IPS-18c (cell line): ENCODE results near the gene OGDHL.

ENCODE experiments used
- H3K4me3 ChIP-seq: 2 replicates; pipeline ENCODE4 v1.7.0; 2013; ENCODE audit warnings: low read depth, mild to moderate bottlenecking, low read length, moderate library complexity; ENCODE audit not compliant: insufficient read depth
- H3K9me3 ChIP-seq: one replicate; pipeline ENCODE4 v1.6.1; 2013; ENCODE audit warnings: mild to moderate bottlenecking, low read length, moderate library complexity; ENCODE audit not compliant: control insufficient read depth, insufficient read depth

OGDHL gene

GRCh38 chr10:49744924-49745605, 17.1 kb downstream of the OGDHL start:
- H3K4me3 ChIP-seq: no peak overlapping the region
- H3K9me3 ChIP-seq: no peaks in the 10 kb centered on the region

GRCh38 chr10:49744091-49744685, 17.9 kb downstream of the OGDHL start:
- no peak overlapping the region for H3K4me3 ChIP-seq
- no peaks in the 10 kb centered on the region for H3K9me3 ChIP-seq

- H3K9me3 ChIP-seq: no peaks in the 10 kb centered on the region
- H3K4me3 ChIP-seq: no peak overlapping the region
Observed at GRCh38 chr10:49743464-49744075, 18.6 kb downstream of the OGDHL start.

- Histone ChIP-seq H3K4me3 (no peak overlapping the region), H3K9me3 (no peaks in the 10 kb centered on the region)
Observed at GRCh38 chr10:49742683-49743463, 19.2 kb downstream of the OGDHL start.

GRCh38 chr10:49741108-49741995, 20.8 kb downstream of the OGDHL start:
- no peak overlapping the region for H3K4me3 ChIP-seq
- H3K9me3 ChIP-seq: no peaks in the 10 kb centered on the region

- Histone ChIP-seq H3K9me3 (no peaks in the 10 kb centered on the region), H3K4me3 (no peak overlapping the region)
Observed at GRCh38 chr10:49740346-49741107, 21.6 kb downstream of the OGDHL start.

GRCh38 chr10:49739426-49739825, 22.7 kb downstream of the OGDHL start:
- Histone ChIP-seq H3K4me3 (no peak overlapping the region), H3K9me3 (no peaks in the 10 kb centered on the region)

GRCh38 chr10:49738616-49739360, 23.3 kb downstream of the OGDHL start:
- H3K4me3 ChIP-seq: no peak overlapping the region
- H3K9me3 ChIP-seq: no peaks in the 10 kb centered on the region

- Histone ChIP-seq H3K9me3 (no peaks in the 10 kb centered on the region), H3K4me3 (no peak overlapping the region)
Observed at GRCh38 chr10:49737474-49738201, 24.5 kb downstream of the OGDHL start.

GRCh38 chr10:49736564-49737113, 25.5 kb downstream of the OGDHL start:
- Histone ChIP-seq H3K4me3 (no peak overlapping the region), H3K9me3 (no peaks in the 10 kb centered on the region)

GRCh38 chr10:49735848-49736563, 26.1 kb downstream of the OGDHL start:
- H3K9me3 ChIP-seq: peaks cover 2% of the 10 kb centered on the region
- H3K4me3 ChIP-seq: no peak overlapping the region

- H3K4me3 ChIP-seq: no peak overlapping the region
- H3K9me3 ChIP-seq: peaks cover 2% of the 10 kb centered on the region
Observed at GRCh38 chr10:49735161-49735560, 27.0 kb downstream of the OGDHL start.

- peaks cover 2% of the 10 kb centered on the region for H3K9me3 ChIP-seq
- H3K4me3 ChIP-seq: no peak overlapping the region
Observed at GRCh38 chr10:49734676-49735075, 27.4 kb downstream of the OGDHL start.

- Histone ChIP-seq H3K4me3 (no peak overlapping the region), H3K9me3 (peaks cover 2% of the 10 kb centered on the region)
Observed at GRCh38 chr10:49733866-49734265, 28.3 kb downstream of the OGDHL start.
